OCI-LY7 (cell line): ENCODE results near the gene PAM16. TPM values are rescaled to one million over a fixed set of nuclear protein-coding genes. Genes with fewer than 3 reads are reported as not detected.

Source experiments
- BruUV-seq: library from RNA; stranded (reverse); fragments of 400-500 nt; replicated peaks from 2 replicates; lab custom pipeline; 2021; lab: Mats Ljungman, UMichigan
- CTCF ChIA-PET: fragments of 300-600 bp; sonication (Branson Sonifier 250); formaldehyde crosslinking; loops from one replicate; lab custom pipeline; 2022; ENCODE audit warnings: antibody characterized with exemption; ENCODE audit not compliant: unreplicated experiment; lab: Charles Lee
- POLR2A ChIA-PET: fragments of 300-600 bp; sonication (Branson Sonifier 250); formaldehyde crosslinking; loops from one replicate; lab custom pipeline; 2022; ENCODE audit warnings: antibody characterized with exemption; lab: Charles Lee
- DNase-seq: peaks from one replicate; pipeline ENCODE4 v3.0.0-alpha.2; 2015; ENCODE audit warnings: low spot score
- H2AFZ ChIP-seq: fragments of 200-600 bp; sonication (generic), shearing (Covaris generic); 2 replicates; pipeline ENCODE4 v1.6.1; 2014; ENCODE audit warnings: mild to moderate bottlenecking, antibody characterized with exemption, low read length, moderate library complexity
- H3K27ac ChIP-seq: fragments of 200-600 bp; sonication (generic); 2 replicates; pipeline ENCODE4 v1.5.1; 2014; ENCODE audit warnings: mixed run types, low read depth, mild to moderate bottlenecking, moderate library complexity, low read length, inconsistent platforms; ENCODE audit not compliant: poor library complexity, severe bottlenecking
- H3K36me3 ChIP-seq: fragments of 200-600 bp; sonication (generic); 2 replicates; pipeline ENCODE4 v1.6.1; 2014; ENCODE audit warnings: mild to moderate bottlenecking, antibody characterized with exemption, low read length, moderate library complexity, mixed read lengths; ENCODE audit not compliant: insufficient read depth
- H3K4me1 ChIP-seq: fragments of 200-600 bp; sonication (generic); 2 replicates; pipeline ENCODE4 v1.5.1; 2014; ENCODE audit warnings: mild to moderate bottlenecking, low read length; ENCODE audit not compliant: insufficient read depth, poor library complexity, severe bottlenecking
- H3K4me2 ChIP-seq: fragments of 200-600 bp; sonication (generic); 2 replicates; pipeline ENCODE4 v1.6.1; 2014; ENCODE audit warnings: mild to moderate bottlenecking, low read length
- H3K4me3 ChIP-seq: fragments of 200-600 bp; sonication (generic); 2 replicates; pipeline ENCODE4 v1.5.1; 2014; ENCODE audit warnings: mild to moderate bottlenecking, low read depth, low read length; ENCODE audit not compliant: poor library complexity, severe bottlenecking
- H3K79me2 ChIP-seq: fragments of 200-600 bp; sonication (generic); 2 replicates; pipeline ENCODE4 v1.6.1; 2016; ENCODE audit warnings: low read depth, mild to moderate bottlenecking, low read length, moderate library complexity, mixed read lengths; ENCODE audit not compliant: insufficient read depth
- H3K9me2 ChIP-seq: fragments of 200-600 bp; sonication (generic); 2 replicates; pipeline ENCODE4 v1.6.1; 2016; ENCODE audit warnings: mild to moderate bottlenecking, low read length, mixed read lengths; ENCODE audit not compliant: insufficient read depth
- H3K9me3 ChIP-seq: fragments of 200-600 bp; sonication (generic); 2 replicates; pipeline ENCODE4 v1.6.1; 2014; ENCODE audit warnings: mild to moderate bottlenecking, mixed run types, low read length, mixed read lengths
- H4K20me1 ChIP-seq: fragments of 200-600 bp; sonication (generic); 2 replicates; pipeline ENCODE4 v1.6.1; 2014; ENCODE audit warnings: mild to moderate bottlenecking, antibody characterized with exemption, low read length, moderate library complexity, mixed read lengths; ENCODE audit not compliant: insufficient read depth
- CTCF ChIP-seq: fragments of 200-600 bp; sonication (generic); conservative IDR thresholded peaks from 2 replicates; pipeline ENCODE4 v1.5.1; 2014; ENCODE audit warnings: mild to moderate bottlenecking, antibody characterized with exemption, low read length, moderate library complexity, mixed read lengths
- EZH2phosphoT487 ChIP-seq: fragments of 200-600 bp; sonication (generic); IDR thresholded peaks from 2 replicates; pipeline ENCODE4 v1.6.1; 2018; ENCODE audit warnings: low read depth, borderline replicate concordance, mild to moderate bottlenecking, mixed run types, antibody characterized with exemption, low read length, moderate library complexity, mixed read lengths
- intact Hi-C: fragments of 100-400 bp; cut with micrococcal nuclease; formaldehyde crosslinking; loops from one replicate; pipeline ENCODE4 v1.10.0; 2022; ENCODE audit not compliant: unreplicated experiment
- total RNA-seq, 2 experiments: library from RNA; depleted of rRNA in 1 of 2; stranded (reverse); fragments of >200 nt in 1 of 2; shearing (Covaris generic) in 1 of 2; gene quantifications; 2 replicates each; pipeline ENCODE4 v1.2.3, GENCODE V29; 2014 to 2022

The PAM16 gene
- total RNA-seq, 2 experiments from 2014 or later = 80.6 to 82.4 TPM

GRCh38 chr16:4384509-4384942 is 33.4 kb upstream of the PAM16 start:
- DNase-seq = no peak
- intact Hi-C loops = no loop called here
- ChIA-PET CTCF (no interaction called here), POLR2A (no interaction called here)
- BruUV-seq = no TSS peak
- Histone ChIP-seq H3K36me3 (peaks cover 28% of the 10 kb centered on the region; the same call in 1 of the 2 replicates), H3K4me3 (no peak overlapping the region), H3K9me3 (no peaks in the 10 kb centered on the region), H3K79me2 (no peaks in the 10 kb centered on the region), H3K9me2 (no peaks in the 10 kb centered on the region), H3K4me1 (no peaks in the 10 kb centered on the region), H3K27ac (no peak overlapping the region), H2AFZ (no peak overlapping the region), H3K4me2 (no peak overlapping the region), H4K20me1 (no peaks in the 10 kb centered on the region)
- TF ChIP-seq EZH2phosphoT487 = no peak
- TF ChIP-seq CTCF = no peak

GRCh38 chr16:4383591-4384444 is 32.7 kb upstream of the PAM16 start:
- no peak overlapping the region for H3K4me3 ChIP-seq
- H3K9me3 ChIP-seq = no peaks in the 10 kb centered on the region
- no peak overlapping the region for H2AFZ ChIP-seq
- H3K79me2 ChIP-seq = no peaks in the 10 kb centered on the region
- peaks cover 21% of the 10 kb centered on the region; the same call in 1 of the 2 replicates for H3K36me3 ChIP-seq
- DNase-seq = no peak
- no peak overlapping the region for H3K4me2 ChIP-seq
- BruUV-seq = no TSS peak
- H3K4me1 ChIP-seq = no peaks in the 10 kb centered on the region
- CTCF ChIA-PET = no interaction called here
- H3K27ac ChIP-seq = no peak overlapping the region
- no peaks in the 10 kb centered on the region for H4K20me1 ChIP-seq
- intact Hi-C loops = no loop called here
- POLR2A ChIA-PET = no interaction called here
- TF ChIP-seq CTCF (no peak), EZH2phosphoT487 (no peak)
- H3K9me2 ChIP-seq = no peaks in the 10 kb centered on the region

GRCh38 chr16:4382795-4383357 is 31.8 kb upstream of the PAM16 start:
- no peak for TF ChIP-seq CTCF
- TF ChIP-seq EZH2phosphoT487 = no peak
- CTCF ChIA-PET = no interaction called here
- no peak for DNase-seq
- POLR2A ChIA-PET = no interaction called here
- no peaks in the 10 kb centered on the region for H3K9me2 ChIP-seq
- H3K9me3 ChIP-seq = no peaks in the 10 kb centered on the region
- no peaks in the 10 kb centered on the region for H3K4me1 ChIP-seq
- intact Hi-C loops = no loop called here
- no peak overlapping the region for H3K27ac ChIP-seq
- H3K79me2 ChIP-seq = no peaks in the 10 kb centered on the region
- H3K4me3 ChIP-seq = no peak overlapping the region
- no peak overlapping the region for H3K4me2 ChIP-seq
- peaks cover 14% of the 10 kb centered on the region; the same call in 1 of the 2 replicates for H3K36me3 ChIP-seq
- BruUV-seq = no TSS peak
- no peaks in the 10 kb centered on the region for H4K20me1 ChIP-seq
- no peak overlapping the region for H2AFZ ChIP-seq
